Measurements from ENCODE around the gene CAMTA1. TPM values are rescaled to one million over a fixed set of nuclear protein-coding genes. Genes with fewer than 3 reads are reported as not detected.

CAMTA1 gene
- total RNA-seq, 2 donors from 2014 or later = 100 to 102 TPM

DNA sequence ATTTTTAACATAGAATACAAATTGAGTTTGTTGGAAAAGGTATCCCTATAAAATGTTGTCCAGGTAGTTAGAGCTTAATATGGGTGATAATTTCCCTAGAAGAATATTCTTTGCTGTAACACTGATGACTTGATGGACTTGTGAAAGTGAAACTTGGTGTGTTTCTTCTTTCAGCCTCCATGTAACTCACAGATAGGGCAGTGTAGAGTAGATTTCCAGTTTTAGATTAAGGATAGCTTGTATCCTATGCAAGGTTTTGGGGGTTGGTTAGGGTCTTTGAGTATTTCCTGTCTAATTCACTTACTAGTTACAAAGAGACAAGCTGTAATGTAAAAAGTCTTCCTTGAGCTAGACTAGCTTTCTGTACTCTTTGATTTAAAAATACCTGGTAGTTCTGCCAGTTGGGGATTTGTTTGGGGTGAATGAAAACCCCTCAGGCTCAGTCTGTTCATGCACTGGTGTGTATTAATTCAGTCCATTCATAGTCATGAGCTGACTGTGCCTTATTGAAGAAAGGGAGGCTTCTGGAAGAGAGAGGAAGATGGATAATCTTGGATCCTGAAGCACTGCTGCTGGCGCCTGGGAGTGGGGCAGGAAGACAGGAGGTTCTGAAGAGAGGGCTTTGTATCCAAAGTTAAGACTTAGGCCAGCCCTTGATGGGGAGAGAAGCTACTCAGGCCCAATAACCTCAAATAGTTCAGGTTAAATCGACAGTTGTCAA is 83.6 kb downstream of the CAMTA1 start:
- H3K27me3 ChIP-seq (replicated peaks; ENCODE audit: insufficient read depth) = no peaks in the 10 kb centered on the region
- 87% methylated on average over 2 of the region's 2 CpGs for WGBS
- H3K4me1 ChIP-seq (replicated peaks) = no peaks in the 10 kb centered on the region
- no peak overlapping the region for H3K27ac ChIP-seq
- intact Hi-C loops (cut with DNase I) = no loop called here
- no peak for DNase-seq (ENCODE audit: low spot score)
- H3K36me3 ChIP-seq = no peaks in the 10 kb centered on the region
- H3K9me3 ChIP-seq = no peaks in the 10 kb centered on the region
- H3K4me3 ChIP-seq = no peak overlapping the region
- TF ChIP-seq POLR2A (IDR thresholded peaks at IDR 0.05) = no peak
- TF ChIP-seq POLR2AphosphoS5 (IDR thresholded peaks at IDR 0.05) = no peak
- TF ChIP-seq, protein P1, sequence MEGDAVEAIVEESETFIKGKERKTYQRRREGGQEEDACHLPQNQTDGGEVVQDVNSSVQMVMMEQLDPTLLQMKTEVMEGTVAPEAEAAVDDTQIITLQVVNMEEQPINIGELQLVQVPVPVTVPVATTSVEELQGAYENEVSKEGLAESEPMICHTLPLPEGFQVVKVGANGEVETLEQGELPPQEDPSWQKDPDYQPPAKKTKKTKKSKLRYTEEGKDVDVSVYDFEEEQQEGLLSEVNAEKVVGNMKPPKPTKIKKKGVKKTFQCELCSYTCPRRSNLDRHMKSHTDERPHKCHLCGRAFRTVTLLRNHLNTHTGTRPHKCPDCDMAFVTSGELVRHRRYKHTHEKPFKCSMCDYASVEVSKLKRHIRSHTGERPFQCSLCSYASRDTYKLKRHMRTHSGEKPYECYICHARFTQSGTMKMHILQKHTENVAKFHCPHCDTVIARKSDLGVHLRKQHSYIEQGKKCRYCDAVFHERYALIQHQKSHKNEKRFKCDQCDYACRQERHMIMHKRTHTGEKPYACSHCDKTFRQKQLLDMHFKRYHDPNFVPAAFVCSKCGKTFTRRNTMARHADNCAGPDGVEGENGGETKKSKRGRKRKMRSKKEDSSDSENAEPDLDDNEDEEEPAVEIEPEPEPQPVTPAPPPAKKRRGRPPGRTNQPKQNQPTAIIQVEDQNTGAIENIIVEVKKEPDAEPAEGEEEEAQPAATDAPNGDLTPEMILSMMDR (IDR thresholded peaks at IDR 0.05) = no peak

DNA sequence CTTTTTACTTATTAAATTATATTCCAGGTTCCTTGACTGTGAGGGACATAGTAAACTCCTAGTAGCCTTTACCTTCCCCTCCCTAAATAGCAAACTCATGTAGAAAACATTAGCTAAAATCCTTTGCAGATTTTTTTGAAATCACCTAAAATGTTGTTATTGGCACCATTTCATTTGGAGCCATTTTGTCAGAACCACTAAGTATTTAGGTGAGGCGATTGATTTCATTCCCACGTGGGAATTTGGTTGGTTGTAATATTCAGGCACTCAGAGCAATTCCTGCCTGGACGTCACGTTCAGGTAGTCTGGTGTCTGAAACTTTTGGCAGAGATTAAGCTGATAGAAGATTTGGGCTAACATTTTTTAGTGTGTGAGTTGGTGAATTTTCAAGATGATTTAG is 84.3 kb downstream of the CAMTA1 start:
- H3K27me3 ChIP-seq (replicated peaks; ENCODE audit: insufficient read depth) = no peaks in the 10 kb centered on the region
- TF ChIP-seq, protein P1 (IDR thresholded peaks at IDR 0.05) = no peak
- TF ChIP-seq POLR2AphosphoS5 (IDR thresholded peaks at IDR 0.05) (no peak), POLR2A (IDR thresholded peaks at IDR 0.05) (no peak)
- intact Hi-C loops (cut with DNase I) = no loop called here
- H3K4me1 ChIP-seq (replicated peaks) = no peaks in the 10 kb centered on the region
- H3K27ac ChIP-seq = no peak overlapping the region
- H3K36me3 ChIP-seq = no peaks in the 10 kb centered on the region
- no peak for DNase-seq (ENCODE audit: low spot score)
- H3K9me3 ChIP-seq = no peaks in the 10 kb centered on the region
- WGBS = 80% methylated on average over 4 of the region's 4 CpGs
- no peak overlapping the region for H3K4me3 ChIP-seq

DNA sequence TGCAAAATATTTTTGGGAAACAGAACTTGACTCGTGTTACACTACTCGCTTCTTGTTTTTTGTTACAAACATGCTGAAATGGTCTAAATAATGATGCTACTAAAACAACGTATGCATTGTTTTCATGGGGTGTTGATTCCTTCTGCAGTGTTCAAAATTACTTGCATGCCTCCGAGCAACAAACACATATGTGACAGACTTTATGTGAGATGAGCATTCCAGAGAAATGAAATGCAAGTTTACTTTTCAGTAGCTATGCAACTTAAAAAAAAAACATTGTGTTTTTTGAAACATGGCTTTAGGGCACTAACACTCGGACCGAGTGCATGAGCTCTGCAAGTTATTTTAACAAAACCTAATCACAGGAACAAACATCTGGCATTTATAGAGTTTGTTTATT is 84.8 kb downstream of the CAMTA1 start:
- no peak for TF ChIP-seq POLR2A (IDR thresholded peaks at IDR 0.05)
- TF ChIP-seq, protein P1 (IDR thresholded peaks at IDR 0.05) = no peak
- TF ChIP-seq POLR2AphosphoS5 (IDR thresholded peaks at IDR 0.05) = no peak
- Histone ChIP-seq H3K9me3 (no peaks in the 10 kb centered on the region), H3K36me3 (no peaks in the 10 kb centered on the region), H3K27ac (no peak overlapping the region), H3K4me1 (replicated peaks) (no peaks in the 10 kb centered on the region), H3K4me3 (no peak overlapping the region), H3K27me3 (replicated peaks; ENCODE audit: insufficient read depth) (no peaks in the 10 kb centered on the region)
- no peak for DNase-seq (ENCODE audit: low spot score)
- intact Hi-C loops (cut with DNase I) = no loop called here
- WGBS = 62% methylated on average over 6 of the region's 6 CpGs

DNA sequence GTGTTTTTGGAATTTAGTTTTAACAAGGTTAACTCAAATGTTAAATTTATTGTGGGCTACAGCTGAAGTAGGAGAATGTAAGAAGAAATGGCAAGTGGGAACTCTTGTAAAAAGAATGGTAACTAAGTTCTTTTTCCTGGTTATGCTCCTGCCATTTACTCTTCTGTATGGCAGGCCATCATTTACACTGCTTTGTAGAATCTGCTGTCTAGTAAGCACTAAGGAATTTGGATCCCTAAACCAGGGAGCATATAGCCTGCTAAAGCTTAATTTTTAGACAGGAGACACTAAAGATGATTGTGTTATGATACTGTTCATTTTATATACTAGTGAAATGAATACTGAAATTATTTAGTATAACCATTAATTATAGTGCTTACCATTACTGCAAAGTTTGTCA is 85.3 kb downstream of the CAMTA1 start:
- no peak for DNase-seq (ENCODE audit: low spot score)
- Histone ChIP-seq H3K27ac (no peak overlapping the region), H3K36me3 (no peaks in the 10 kb centered on the region), H3K4me1 (replicated peaks) (no peaks in the 10 kb centered on the region), H3K27me3 (replicated peaks; ENCODE audit: insufficient read depth) (no peaks in the 10 kb centered on the region), H3K9me3 (no peaks in the 10 kb centered on the region), H3K4me3 (no peak overlapping the region)
- intact Hi-C loops (cut with DNase I) = no loop called here
- TF ChIP-seq POLR2A (IDR thresholded peaks at IDR 0.05) (no peak), POLR2AphosphoS5 (IDR thresholded peaks at IDR 0.05) (no peak)
- TF ChIP-seq, protein P1 (IDR thresholded peaks at IDR 0.05) = no peak

DNA sequence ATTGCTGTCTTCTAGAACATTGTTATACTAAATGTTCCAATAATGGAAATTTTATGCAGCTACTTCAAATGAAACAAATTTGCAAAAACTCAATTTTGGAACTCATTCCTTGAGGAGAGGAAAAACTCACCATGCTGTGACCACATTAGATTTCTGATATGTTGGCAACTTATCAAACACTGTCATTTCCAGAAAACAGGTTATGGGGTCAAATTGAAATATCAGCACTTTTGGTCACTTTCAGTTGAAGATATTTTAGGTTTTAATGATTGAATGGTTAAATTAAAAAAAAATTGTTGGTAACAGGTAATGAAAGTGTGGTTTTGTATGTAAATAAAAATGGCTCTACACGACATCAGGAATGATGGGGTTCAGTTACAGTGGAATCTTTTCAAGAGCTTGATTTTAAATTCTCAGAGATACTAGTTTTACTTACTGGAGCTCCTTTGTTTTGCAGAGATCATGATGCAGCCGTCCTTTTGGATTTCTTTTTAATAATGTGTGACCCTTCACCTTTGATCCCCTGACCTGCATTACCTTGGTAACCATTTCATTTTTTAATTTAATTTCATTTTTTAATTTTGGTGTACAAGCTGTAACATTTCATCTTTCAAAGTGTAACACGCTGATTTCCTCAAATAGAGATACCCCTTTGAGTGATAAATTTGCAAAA is 86.2 kb downstream of the CAMTA1 start:
- Histone ChIP-seq H3K36me3 (no peaks in the 10 kb centered on the region), H3K27ac (no peak overlapping the region), H3K4me3 (no peak overlapping the region), H3K4me1 (replicated peaks) (no peaks in the 10 kb centered on the region), H3K9me3 (no peaks in the 10 kb centered on the region), H3K27me3 (replicated peaks; ENCODE audit: insufficient read depth) (no peaks in the 10 kb centered on the region)
- DNase-seq (ENCODE audit: low spot score) = no peak
- intact Hi-C loops (cut with DNase I) = no loop called here
- 92% methylated on average over 3 of the region's 3 CpGs for WGBS
- TF ChIP-seq POLR2A (IDR thresholded peaks at IDR 0.05) = no peak

Data from prostate gland (tissue), 2 donors.